ENCODE data around the gene NDUFB7.
"Not testable (repeated sequence)": the region's sequence is repeated elsewhere in the genome, so short reads cannot be mapped to it uniquely, and the experiment has no call there.

NDUFB7 gene

DNA sequence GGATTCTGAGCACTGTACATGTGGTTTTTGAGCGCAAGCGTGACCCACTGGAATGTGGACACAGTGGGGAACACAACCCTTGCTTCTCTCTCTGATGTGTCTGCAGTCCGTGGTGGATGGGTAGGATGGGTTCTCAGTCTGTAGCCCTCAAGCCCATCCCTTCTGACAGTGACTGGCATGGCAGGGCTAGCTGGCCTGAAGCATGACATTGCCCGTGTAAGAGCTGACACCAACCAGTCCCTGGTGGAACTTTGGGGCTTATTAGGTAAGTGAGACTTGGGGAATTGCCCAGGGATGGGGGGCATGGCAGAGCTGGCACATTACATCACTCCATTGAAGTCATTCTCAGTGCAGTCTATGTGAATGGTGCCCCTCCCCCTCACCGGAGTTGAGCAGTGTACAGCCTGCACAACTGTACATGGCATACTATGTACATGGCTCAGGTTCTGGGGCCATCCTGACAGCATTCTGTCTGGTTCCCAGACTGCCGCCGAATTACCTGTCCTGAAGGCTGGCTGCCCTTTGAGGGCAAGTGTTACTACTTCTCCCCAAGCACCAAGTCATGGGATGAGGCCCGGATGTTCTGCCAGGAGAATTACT lies 27.8 kb upstream of the NDUFB7 start:
- no peak overlapping the region for H3K27ac ChIP-seq (ENCODE audit: low read depth, low read length)

GRCh38 chr19:14595558-14595957 lies 23.7 kb upstream of the NDUFB7 start:
- Histone ChIP-seq H3K79me2 (ENCODE audit: control insufficient read depth, low read length) (peaks cover 5% of the 10 kb centered on the region), H4K20me1 (ENCODE audit: control insufficient read depth, insufficient read depth, low read depth, low read length) (no peaks in the 10 kb centered on the region), H3K4me1 (ENCODE audit: control insufficient read depth, low read length) (peaks cover 19% of the 10 kb centered on the region), H3K27me3 (ENCODE audit: control insufficient read depth, low read length) (no peaks in the 10 kb centered on the region), H3K9me3 (ENCODE audit: control insufficient read depth, insufficient read depth, low read length) (0 out of 2 replicates have a peak, but pooled peaks cover 4% of the 10 kb centered on the region), H3K36me3 (ENCODE audit: control insufficient read depth, low read length) (peaks cover 39% of the 10 kb centered on the region), H3F3A (ENCODE audit: control insufficient read depth, insufficient read depth) (no peaks in the 10 kb centered on the region), H3K4me2 (ENCODE audit: low read length) (no peak overlapping the region), H3K9me2 (replicated peaks; ENCODE audit: control insufficient read depth, low read length) (no peaks in the 10 kb centered on the region), H3K27ac (ENCODE audit: low read depth, low read length) (no peak overlapping the region), H3K4me3 (ENCODE audit: low read length) (no peak overlapping the region)
- TF ChIP-seq CTCF (IDR thresholded peaks at IDR 0.05; ENCODE audit: low read depth, low read length, poor library complexity, severe bottlenecking): no peak
- no peak for TF ChIP-seq EZH2phosphoT487 (IDR thresholded peaks at IDR 0.05; ENCODE audit: borderline replicate concordance, low read length)

More for the DNA sequence above, 27.8 kb upstream of the NDUFB7 start:
- Histone ChIP-seq H3K4me3 (ENCODE audit: low read length) (no peak overlapping the region), H3K9me2 (replicated peaks; ENCODE audit: control insufficient read depth, low read length) (no peaks in the 10 kb centered on the region), H3F3A (ENCODE audit: control insufficient read depth, insufficient read depth) (peaks cover 9% of the 10 kb centered on the region), H3K4me2 (ENCODE audit: low read length) (no peak overlapping the region), H3K79me2 (ENCODE audit: control insufficient read depth, low read length) (peaks cover 5% of the 10 kb centered on the region), H3K27me3 (ENCODE audit: control insufficient read depth, low read length) (no peaks in the 10 kb centered on the region), H3K36me3 (ENCODE audit: control insufficient read depth, low read length) (peaks cover 58% of the 10 kb centered on the region), H4K20me1 (ENCODE audit: control insufficient read depth, insufficient read depth, low read depth, low read length) (no peaks in the 10 kb centered on the region), H3K9me3 (ENCODE audit: control insufficient read depth, insufficient read depth, low read length) (peaks cover 15% of the 10 kb centered on the region), H3K4me1 (ENCODE audit: control insufficient read depth, low read length) (peaks cover 23% of the 10 kb centered on the region)
- TF ChIP-seq CTCF (IDR thresholded peaks at IDR 0.05; ENCODE audit: low read depth, low read length, poor library complexity, severe bottlenecking) (no peak), EZH2phosphoT487 (IDR thresholded peaks at IDR 0.05; ENCODE audit: borderline replicate concordance, low read length) (no peak)

- H3K4me3 ChIP-seq (ENCODE audit: low read length); H3F3A ChIP-seq (ENCODE audit: control insufficient read depth, insufficient read depth); H3K27ac ChIP-seq (ENCODE audit: low read depth, low read length); H3K79me2 ChIP-seq (ENCODE audit: control insufficient read depth, low read length); H4K20me1 ChIP-seq (ENCODE audit: control insufficient read depth, insufficient read depth, low read depth, low read length); H3K9me3 ChIP-seq (ENCODE audit: control insufficient read depth, insufficient read depth, low read length); H3K36me3 ChIP-seq (ENCODE audit: control insufficient read depth, low read length); H3K9me2 ChIP-seq (replicated peaks; ENCODE audit: control insufficient read depth, low read length); H3K4me2 ChIP-seq (ENCODE audit: low read length); H3K27me3 ChIP-seq (ENCODE audit: control insufficient read depth, low read length): not testable (repeated sequence)
- H3K4me1 ChIP-seq (ENCODE audit: control insufficient read depth, low read length): peaks cover 21% of the 10 kb centered on the region
Observed at GRCh38 chr19:14589433-14589832, 17.6 kb upstream of the NDUFB7 start.

DNA sequence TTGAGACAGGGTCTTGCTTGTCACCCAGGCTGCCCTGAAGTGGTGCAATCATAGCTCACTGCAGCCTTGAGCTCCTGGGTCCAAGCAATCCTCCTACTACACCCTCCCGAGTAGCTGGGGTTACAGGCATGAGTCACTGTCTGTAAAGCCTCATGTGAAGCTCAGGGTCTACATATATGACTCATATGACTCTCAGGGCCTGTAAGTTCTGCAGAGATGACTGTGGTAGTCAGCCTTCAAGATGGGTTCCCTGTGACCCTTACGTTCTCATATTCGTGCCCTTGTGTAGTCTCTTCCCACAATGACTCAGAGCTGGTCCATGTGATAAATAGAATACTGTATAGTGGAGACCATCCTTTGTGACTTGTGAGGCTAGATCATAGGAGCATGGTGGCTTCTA lies 13.3 kb upstream of the NDUFB7 start:
- H3K36me3 ChIP-seq (ENCODE audit: control insufficient read depth, low read length); H3K4me2 ChIP-seq (ENCODE audit: low read length); H4K20me1 ChIP-seq (ENCODE audit: control insufficient read depth, insufficient read depth, low read depth, low read length): not testable (repeated sequence)

DNA sequence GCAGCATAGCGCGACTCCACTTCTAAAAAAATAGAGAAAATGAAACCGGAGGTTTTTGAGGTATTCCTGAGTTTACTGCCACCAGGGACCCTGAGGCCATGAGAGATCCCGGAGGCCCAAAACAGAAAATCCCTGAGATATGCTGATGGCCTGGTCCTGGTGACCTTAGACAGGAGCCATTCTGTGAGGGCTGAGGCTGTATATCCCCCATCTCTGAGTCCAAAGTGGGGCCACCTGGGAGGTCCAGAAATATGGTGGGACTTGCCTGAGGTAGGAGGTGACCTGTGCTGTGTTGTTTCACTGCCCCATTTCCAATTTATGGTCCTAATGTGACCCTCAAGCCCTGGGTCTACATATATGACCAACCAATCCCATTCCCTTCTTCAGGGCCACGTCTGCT lies 12.5 kb upstream of the NDUFB7 start:
- H3K27me3 ChIP-seq (ENCODE audit: control insufficient read depth, low read length); H3K36me3 ChIP-seq (ENCODE audit: control insufficient read depth, low read length); H3F3A ChIP-seq (ENCODE audit: control insufficient read depth, insufficient read depth); H4K20me1 ChIP-seq (ENCODE audit: control insufficient read depth, insufficient read depth, low read depth, low read length); H3K27ac ChIP-seq (ENCODE audit: low read depth, low read length); H3K9me3 ChIP-seq (ENCODE audit: control insufficient read depth, insufficient read depth, low read length); H3K9me2 ChIP-seq (replicated peaks; ENCODE audit: control insufficient read depth, low read length): not testable (repeated sequence)
- Histone ChIP-seq H3K4me3 (ENCODE audit: low read length) (peak overlapping the region; percentile 86), H3K79me2 (ENCODE audit: control insufficient read depth, low read length) (peaks cover 15% of the 10 kb centered on the region), H3K4me1 (ENCODE audit: control insufficient read depth, low read length) (peaks cover 50% of the 10 kb centered on the region), H3K4me2 (ENCODE audit: low read length) (peak overlapping the region; percentile 95)

More for the DNA sequence above, 13.3 kb upstream of the NDUFB7 start:
- not testable (repeated sequence) for H3K27ac ChIP-seq (ENCODE audit: low read depth, low read length); H3F3A ChIP-seq (ENCODE audit: control insufficient read depth, insufficient read depth); H3K4me3 ChIP-seq (ENCODE audit: low read length); H3K9me2 ChIP-seq (replicated peaks; ENCODE audit: control insufficient read depth, low read length); H3K9me3 ChIP-seq (ENCODE audit: control insufficient read depth, insufficient read depth, low read length); H3K27me3 ChIP-seq (ENCODE audit: control insufficient read depth, low read length)
- H3K4me1 ChIP-seq (ENCODE audit: control insufficient read depth, low read length): peaks cover 43% of the 10 kb centered on the region
- peaks cover 15% of the 10 kb centered on the region for H3K79me2 ChIP-seq (ENCODE audit: control insufficient read depth, low read length)

Measured in DOHH2 (cell line).